COR-L47 (cell line): ENCODE results near the gene EEF2K.
"Not testable (repeated sequence)": the region's sequence is repeated elsewhere in the genome, so short reads cannot be mapped to it uniquely, and the experiment has no call there.

Experiments used
- DNase-seq: peaks from one replicate; lab custom pipeline; 2025; lab: John Stamatoyannopoulos, UW

Gene EEF2K

GRCh38 chr16:22206013-22206841 lies at the start of gene EEF2K:
EEF2K (plus strand) TSS chr16:22206278; CDS start chr16:22225730, 19,452 bp downstream.
- peak; percentile 93 for DNase-seq

GRCh38 chr16:22161401-22161800 lies 44.7 kb upstream of the EEF2K start:
- no peak for DNase-seq

GRCh38 chr16:22161999-22162655 lies 44.0 kb upstream of the EEF2K start, which contains the start of gene SDR42E2:
SDR42E2 (plus strand) TSS chr16:22162506; CDS start chr16:22165583, 3,077 bp downstream.
- no peak for DNase-seq

GRCh38 chr16:22162656-22163009 lies 43.4 kb upstream of the EEF2K start:
- DNase-seq = no peak

DNA sequence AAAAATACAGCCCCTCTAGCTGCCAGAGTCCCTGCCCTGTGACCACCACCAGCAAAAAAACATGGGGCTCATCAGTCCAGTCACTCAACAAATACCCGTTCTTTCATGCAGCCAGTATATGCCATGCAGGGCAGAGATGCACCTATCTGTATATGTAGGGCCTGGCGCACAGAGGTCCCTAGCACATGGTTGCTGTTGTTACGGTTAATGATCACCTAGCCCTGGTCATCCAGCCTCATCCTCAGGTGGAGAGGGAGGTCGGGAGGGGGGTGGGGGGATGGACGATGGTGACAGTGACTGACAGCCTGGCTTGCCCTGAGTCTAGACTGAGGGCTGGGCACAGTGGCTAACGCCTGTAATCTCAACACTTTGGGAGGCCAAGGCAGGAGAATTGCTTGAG lies 42.3 kb upstream of the EEF2K start:
- no peak for DNase-seq

GRCh38 chr16:22164482-22164881 lies 41.6 kb upstream of the EEF2K start:
- no peak for DNase-seq

DNA sequence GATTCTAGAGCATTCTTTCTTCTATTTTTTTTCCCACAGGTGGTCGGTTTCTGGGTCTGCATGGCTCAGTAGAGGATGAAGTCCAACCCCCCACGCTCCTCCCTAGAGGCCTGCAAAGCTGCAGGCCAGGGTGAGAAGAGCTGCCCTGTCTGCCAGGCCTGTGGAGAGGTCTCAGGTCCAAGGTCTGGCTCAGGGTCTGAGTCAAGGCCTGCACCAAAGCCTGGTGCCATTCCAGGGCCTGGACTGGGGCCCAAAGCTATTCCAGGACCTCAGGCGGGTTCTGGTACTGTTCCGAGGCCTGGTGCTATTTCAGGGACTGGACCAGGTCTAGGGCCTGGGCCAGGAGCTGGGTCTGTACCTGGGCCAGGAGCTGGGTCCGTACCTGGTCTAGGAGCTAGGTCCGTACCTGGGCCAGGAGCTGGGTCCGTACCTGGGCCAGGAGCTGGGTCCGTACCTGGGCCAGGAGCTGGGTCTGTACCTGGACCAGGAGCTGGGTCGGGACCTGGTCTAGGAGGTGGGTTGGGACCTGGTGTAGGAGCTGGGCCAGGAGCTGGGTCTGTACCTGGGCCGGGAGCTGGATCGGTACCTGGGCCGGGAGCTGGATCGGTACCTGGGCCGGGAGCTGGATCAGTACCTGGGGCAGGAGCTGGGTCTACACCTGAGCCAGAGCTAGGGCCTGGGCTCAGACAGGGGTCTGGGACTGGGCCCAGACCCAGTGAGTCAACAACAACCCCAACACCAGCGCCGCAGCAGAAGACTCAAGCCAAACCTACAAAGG lies 40.4 kb upstream of the EEF2K start:
- DNase-seq = no peak

DNA sequence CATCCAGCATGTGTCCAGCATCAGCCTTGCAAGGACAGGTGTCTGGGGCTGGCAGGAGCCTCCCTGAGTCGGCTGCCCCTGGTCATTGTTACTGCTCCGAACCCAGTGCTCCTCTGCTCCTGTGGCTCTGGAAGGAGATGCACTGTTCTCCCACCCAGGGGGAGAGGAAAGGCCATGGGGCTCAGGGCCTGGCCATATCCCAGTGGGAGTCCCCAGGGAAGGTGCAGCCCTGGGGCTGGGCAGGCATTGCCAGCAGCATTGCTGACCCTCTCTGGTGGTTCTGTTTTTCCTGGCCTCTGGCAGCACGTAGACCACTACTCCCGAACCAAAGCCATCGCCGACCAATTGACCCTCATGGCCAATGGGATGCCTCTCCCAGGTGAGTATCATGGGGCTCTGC lies 34.1 kb upstream of the EEF2K start:
- no peak for DNase-seq

GRCh38 chr16:22172642-22173041 lies 33.4 kb upstream of the EEF2K start:
- not testable (repeated sequence) for DNase-seq

- DNase-seq = no peak
These were observed 31.4 kb upstream of the EEF2K start for GRCh38 chr16:22174642-22175041.

DNA sequence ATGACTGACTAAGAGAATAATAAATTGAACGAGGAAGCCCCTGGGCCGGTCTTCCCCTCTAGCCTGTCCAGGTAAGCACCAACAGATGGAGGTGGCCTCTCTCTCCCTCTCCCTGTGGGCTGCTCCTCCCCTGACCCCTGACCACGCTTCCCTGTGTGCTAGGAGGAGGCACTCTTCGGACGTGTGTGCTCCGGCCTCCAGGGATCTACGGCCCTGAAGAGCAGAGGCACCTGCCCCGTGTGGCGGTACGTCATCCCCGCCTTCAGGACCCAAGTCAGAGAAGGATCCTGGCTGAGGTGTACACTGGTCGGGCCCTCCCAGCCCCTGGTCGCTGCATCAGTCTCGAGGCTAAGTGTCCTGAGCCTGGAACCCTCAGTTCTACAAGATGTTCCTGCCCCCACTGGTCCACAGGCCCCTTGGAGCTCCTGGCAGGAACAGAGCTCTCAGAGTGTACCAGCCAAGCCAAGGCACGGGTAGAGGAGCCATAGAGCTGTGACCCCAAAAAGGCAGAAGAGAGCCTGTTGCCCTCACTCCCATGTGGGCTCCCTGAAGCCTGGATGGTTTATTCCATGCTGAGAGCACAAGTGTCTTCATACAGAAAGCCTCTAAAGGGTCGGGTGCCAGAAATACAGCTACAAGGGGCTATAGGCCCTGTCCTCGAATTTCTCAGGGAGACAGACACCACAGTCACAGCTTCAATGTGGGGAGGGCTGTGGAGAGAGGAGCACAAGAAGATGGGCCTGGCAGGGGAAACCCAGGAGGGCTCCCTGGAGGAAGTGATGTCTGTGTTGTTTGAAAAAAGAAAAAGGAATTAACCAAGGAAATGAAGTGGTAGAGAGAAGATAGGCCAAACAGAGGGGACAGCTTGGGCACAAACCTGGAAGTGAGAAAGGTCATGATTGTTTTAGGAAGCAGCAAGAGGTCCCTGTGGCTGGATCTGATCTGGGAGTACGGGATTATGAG lies 27.8 kb upstream of the EEF2K start:
- no peak for DNase-seq

GRCh38 chr16:22181426-22181825 lies 24.7 kb upstream of the EEF2K start:
- no peak for DNase-seq

GRCh38 chr16:22181843-22182242 lies 24.2 kb upstream of the EEF2K start:
- DNase-seq = no peak

DNA sequence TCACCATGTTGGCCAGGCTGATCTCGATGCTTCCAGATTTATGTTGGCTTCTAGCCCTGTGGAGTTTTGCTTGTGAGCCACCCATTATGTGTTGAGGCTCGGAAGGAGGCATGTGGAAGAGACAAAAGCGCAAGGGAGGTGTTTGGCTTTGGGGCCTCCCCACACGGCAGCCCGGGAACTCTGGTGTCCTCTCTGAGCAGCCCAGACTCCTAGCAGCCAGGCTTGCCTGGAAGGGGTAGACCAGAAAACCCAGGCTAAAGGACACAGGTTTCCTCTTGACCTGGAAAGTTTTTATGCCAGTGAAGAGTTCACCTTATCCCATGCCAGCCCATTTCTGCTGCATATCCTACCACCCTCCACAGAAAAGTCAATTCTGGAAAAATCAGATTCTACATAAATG lies 22.7 kb upstream of the EEF2K start:
- DNase-seq = no peak

GRCh38 chr16:22183901-22184614 lies 22.0 kb upstream of the EEF2K start:
- DNase-seq = no peak

- no peak for DNase-seq
These were observed 21.5 kb upstream of the EEF2K start for GRCh38 chr16:22184615-22184968.

DNA sequence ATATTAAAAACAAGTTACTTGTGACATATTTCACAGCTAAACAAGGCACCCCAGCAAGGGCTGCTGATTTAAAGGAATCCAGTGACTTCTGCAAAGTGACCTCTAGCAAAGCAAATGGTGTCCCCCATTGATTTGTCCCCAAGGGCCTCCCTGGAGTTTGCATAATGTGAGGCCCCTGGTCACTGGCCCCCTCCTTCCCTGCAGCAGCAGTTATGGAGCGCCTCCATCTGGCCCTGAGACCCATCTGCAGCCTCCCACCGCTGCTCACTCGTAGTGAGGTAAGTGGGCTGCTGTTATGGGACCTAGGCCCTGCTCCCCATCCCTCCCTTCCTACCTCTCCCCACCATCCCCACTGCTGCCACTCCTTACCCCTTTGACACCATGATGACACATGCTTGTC lies 19.6 kb upstream of the EEF2K start:
- DNase-seq = no peak

DNA sequence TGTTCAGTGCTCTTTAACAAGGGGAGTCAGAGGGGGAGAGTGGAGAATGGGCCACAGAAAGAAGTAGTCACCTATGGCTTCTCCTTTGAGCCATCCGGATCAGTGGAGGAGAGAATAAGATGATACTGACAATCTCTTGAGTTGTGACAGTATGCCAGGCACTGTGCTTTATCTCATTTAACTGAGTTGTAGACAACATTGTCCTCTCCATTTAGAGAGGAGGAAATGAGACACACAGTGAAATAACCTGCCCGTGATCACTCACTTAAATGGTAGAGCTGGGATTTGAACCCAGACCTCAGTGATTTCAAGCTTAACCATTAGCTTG lies 17.8 kb upstream of the EEF2K start:
- no peak for DNase-seq

DNA sequence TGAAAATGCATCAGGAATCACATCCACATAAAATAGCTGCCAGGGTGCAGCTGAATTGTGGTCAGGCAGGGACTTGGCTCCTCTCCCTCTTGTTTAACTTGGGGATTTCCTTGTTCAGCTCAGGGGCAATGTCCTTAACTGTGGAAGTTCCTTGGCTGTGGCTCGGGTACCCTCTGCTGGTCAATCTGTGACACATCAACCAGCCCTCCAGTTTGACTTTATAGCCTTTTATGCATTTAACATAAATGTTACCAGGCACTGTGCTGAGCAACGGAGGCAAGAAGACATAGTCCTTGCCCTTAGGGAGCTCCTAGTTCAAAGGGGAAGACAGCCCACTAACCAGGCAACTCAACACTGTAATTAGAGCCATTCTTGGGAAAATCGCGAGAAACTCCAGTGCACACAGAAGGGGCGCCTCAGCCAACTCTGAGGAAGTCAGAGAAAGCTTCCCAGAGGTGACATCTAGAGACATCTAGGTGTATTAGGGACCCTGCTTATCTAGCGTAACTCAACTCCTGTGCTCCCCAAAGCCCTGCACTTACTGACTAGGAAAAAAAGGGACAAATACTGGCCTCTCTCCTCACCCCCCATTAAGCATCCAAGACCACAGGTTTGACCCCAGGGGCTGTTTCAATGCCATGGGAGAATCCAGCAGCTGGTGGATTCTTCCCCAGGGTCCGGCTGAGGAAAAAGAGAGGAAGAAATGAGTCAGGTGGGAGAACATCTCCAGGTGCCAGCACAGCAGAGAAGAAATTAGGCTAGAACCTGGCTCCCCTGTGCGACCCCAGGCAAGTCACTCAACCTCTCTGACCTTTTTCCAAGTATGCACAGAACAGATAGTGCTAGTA lies 17.3 kb upstream of the EEF2K start:
- peak; percentile 52 for DNase-seq

DNA sequence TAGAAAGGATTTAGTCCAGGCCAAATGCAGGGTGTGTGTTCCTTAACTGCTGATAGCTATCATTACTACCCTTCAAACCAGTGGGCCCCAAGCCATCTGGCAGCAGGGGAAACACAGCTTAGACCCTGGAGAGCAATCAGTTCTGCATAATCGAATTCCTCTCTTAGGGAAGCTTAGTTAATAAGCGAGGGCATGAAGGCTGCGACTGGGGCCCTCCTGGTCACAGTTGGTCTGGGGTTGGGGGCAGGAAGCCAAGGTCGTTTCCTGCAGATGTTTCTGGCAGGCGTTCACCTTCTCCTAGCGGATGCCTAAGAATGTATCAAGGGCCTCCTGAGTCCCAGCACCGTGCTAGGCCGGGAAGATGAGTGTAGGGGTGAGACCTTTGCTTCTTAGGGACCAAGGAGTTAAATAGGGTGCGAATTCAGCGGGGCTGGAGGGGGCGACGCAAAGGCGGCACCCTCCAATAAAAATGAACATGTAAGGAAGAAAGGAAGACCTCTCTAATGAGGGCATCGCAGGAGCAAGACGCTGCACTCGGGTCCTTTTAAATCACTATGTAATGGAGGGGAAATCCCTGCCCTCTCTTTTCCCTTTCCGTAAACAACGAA lies 16.5 kb upstream of the EEF2K start:
- DNase-seq = no peak
